HEK293 (cell line): ENCODE measurements around the gene ERVMER34-1.

Experiments
- ZNF37A ChIP-seq: fragments of 450-650 bp; IDR thresholded peaks from 2 replicates; pipeline ENCODE4 v1.5.1; 2018; ENCODE audit warnings: missing biosample characterization, missing genetic modification characterization
- TF ChIP-seq, protein P1 (sequence below): fragments of 450-650 bp; formaldehyde crosslinking; IDR thresholded peaks from 2 replicates; pipeline ENCODE4 v1.5.1; 2016; ENCODE audit warnings: missing biosample characterization, missing genetic modification characterization

DNA sequence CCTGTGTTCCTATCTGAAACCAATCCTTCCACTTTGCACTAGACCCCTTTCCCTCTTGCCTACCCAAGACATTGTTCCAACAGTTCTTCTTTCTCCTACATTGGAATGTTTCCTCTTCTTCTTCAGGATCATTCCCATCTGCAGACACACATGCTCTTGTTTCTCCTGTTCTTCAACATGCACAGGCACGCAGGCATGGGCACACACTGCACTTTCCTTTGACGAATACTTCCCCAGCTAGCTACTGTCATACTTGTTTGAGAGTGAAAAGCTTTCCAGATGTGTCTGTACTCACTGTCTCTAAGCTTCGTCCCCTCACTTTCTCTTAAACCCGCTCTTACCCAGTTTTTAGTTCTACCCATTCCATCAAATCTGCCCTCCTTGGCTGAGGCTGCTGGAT, 31.8 kb upstream of the ERVMER34-1 start:
- no peak for TF ChIP-seq ZNF37A
- TF ChIP-seq, protein P1, sequence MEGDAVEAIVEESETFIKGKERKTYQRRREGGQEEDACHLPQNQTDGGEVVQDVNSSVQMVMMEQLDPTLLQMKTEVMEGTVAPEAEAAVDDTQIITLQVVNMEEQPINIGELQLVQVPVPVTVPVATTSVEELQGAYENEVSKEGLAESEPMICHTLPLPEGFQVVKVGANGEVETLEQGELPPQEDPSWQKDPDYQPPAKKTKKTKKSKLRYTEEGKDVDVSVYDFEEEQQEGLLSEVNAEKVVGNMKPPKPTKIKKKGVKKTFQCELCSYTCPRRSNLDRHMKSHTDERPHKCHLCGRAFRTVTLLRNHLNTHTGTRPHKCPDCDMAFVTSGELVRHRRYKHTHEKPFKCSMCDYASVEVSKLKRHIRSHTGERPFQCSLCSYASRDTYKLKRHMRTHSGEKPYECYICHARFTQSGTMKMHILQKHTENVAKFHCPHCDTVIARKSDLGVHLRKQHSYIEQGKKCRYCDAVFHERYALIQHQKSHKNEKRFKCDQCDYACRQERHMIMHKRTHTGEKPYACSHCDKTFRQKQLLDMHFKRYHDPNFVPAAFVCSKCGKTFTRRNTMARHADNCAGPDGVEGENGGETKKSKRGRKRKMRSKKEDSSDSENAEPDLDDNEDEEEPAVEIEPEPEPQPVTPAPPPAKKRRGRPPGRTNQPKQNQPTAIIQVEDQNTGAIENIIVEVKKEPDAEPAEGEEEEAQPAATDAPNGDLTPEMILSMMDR (tag by site-specific recombination) = no peak
